Endothelial cell of umbilical vein (primary cell): Measurements from ENCODE around the gene SEMA4D. TPM values are rescaled to one million over a fixed set of nuclear protein-coding genes. Genes with fewer than 3 reads are reported as not detected.

ENCODE experiments used
- BruUV-seq: library from RNA; stranded (reverse); fragments of 400-500 nt; replicated peaks from 2 replicates; lab custom pipeline; 2021; lab: Mats Ljungman, UMichigan
- CTCF ChIA-PET: fragments of 300-600, 350-600 bp; sonication (Branson Sonifier 250); formaldehyde crosslinking; loops from one replicate; lab custom pipeline; 2021; ENCODE audit warnings: antibody characterized with exemption, inconsistent platforms; lab: Charles Lee
- POLR2A ChIA-PET: fragments of 300-600, 350-600 bp; sonication (Branson Sonifier 250); formaldehyde crosslinking; loops from one replicate; lab custom pipeline; 2021; ENCODE audit warnings: antibody characterized with exemption, inconsistent platforms; lab: Charles Lee
- DNase-seq: peaks from one replicate; pipeline ENCODE4 v3.0.0-alpha.2; 2011; ENCODE audit warnings: low read depth, low spot score
- FAIRE-seq: peaks from 2 replicates; lab custom pipeline; 2011; peaks lifted over from hg19 to GRCh38; lab: Jason Lieb, UNC
- H2AFZ ChIP-seq: 2 replicates; pipeline ENCODE4 v1.6.0; 2012; ENCODE audit warnings: low read depth, low read length, control low read depth, inconsistent platforms
- H3K27ac ChIP-seq: 2 replicates; pipeline ENCODE4 v1.5.1; 2011; ENCODE audit warnings: low read depth, mild to moderate bottlenecking, control low read depth, low read length, moderate library complexity; ENCODE audit not compliant: insufficient read depth
- H3K27me3 ChIP-seq, 2 experiments: 2 replicates each; pipeline versions ENCODE4 v1.6.0 to v1.6.1; 2011; ENCODE audit warnings: low read length in 2 of 2, mixed read lengths in 1 of 2; ENCODE audit not compliant: control insufficient read depth in 2 of 2, insufficient read depth in 2 of 2
- H3K36me3 ChIP-seq, 2 experiments: 2 replicates in 1 of 2; 3 replicates in 1 of 2; pipeline ENCODE4 v1.5.1; 2011; ENCODE audit warnings: low read length in 2 of 2, mild to moderate bottlenecking in 1 of 2, moderate library complexity in 1 of 2; ENCODE audit not compliant: control insufficient read depth in 2 of 2, insufficient read depth in 2 of 2; ENCODE audit errors: extremely low read depth in 1 of 2
- H3K4me1 ChIP-seq: 3 replicates; pipeline ENCODE4 v1.5.1; 2011; ENCODE audit warnings: mild to moderate bottlenecking, low read length; ENCODE audit not compliant: control insufficient read depth, insufficient read depth; ENCODE audit errors: extremely low read depth
- H3K4me2 ChIP-seq: 2 replicates; pipeline ENCODE4 v1.6.1; 2011; ENCODE audit warnings: low read length, control low read depth, mixed read lengths; ENCODE audit not compliant: insufficient read depth
- H3K4me3 ChIP-seq, 3 experiments: fragments of 200-600 bp in 1 of 3; sonication (generic), shearing (Covaris generic) in 1 of 3; replicated peaks in 1 of 3; 2 replicates each; pipeline ENCODE4 v1.5.1; 2011 to 2016; ENCODE audit warnings: control low read depth in 3 of 3, low read length in 3 of 3, mild to moderate bottlenecking in 2 of 3, inconsistent platforms in 1 of 3, low read depth in 1 of 3, moderate library complexity in 1 of 3; ENCODE audit not compliant: insufficient read depth in 1 of 3
- H3K79me2 ChIP-seq: 2 replicates; pipeline ENCODE4 v1.6.0; 2012; ENCODE audit warnings: low read length, inconsistent platforms; ENCODE audit not compliant: control insufficient read depth, insufficient read depth
- H3K9ac ChIP-seq: replicated peaks from 2 replicates; pipeline ENCODE3; 2011; ENCODE audit warnings: low read length, control low read depth; ENCODE audit not compliant: insufficient read depth; ENCODE audit errors: extremely low read depth
- H3K9me1 ChIP-seq: replicated peaks from 3 replicates; pipeline ENCODE4 v1.6.0; 2011; ENCODE audit warnings: mild to moderate bottlenecking, low read length; ENCODE audit not compliant: control insufficient read depth, insufficient read depth; ENCODE audit errors: extremely low read depth
- H3K9me3 ChIP-seq: replicated peaks from 2 replicates; pipeline ENCODE4 v1.5.1; 2012; ENCODE audit warnings: low read length, inconsistent platforms; ENCODE audit not compliant: control insufficient read depth, insufficient read depth
- H4K20me1 ChIP-seq: replicated peaks from 2 replicates; pipeline ENCODE3; 2011; ENCODE audit warnings: mild to moderate bottlenecking, low read length; ENCODE audit not compliant: control insufficient read depth, insufficient read depth; ENCODE audit errors: extremely low read depth
- CTCF ChIP-seq, 2 donors: IDR thresholded peaks; 1 replicate in 1 of 2; 2 replicates in 1 of 2; pipeline ENCODE4 v1.5.1; 2011; ENCODE audit warnings: low read length in 2 of 2, mild to moderate bottlenecking in 2 of 2, moderate library complexity in 2 of 2, control low read depth in 1 of 2, inconsistent platforms in 1 of 2, low read depth in 1 of 2; ENCODE audit not compliant: insufficient read depth in 1 of 2; ENCODE audit errors: extremely low read depth in 1 of 2
- FOS ChIP-seq: IDR thresholded peaks from 2 replicates; pipeline ENCODE4 v1.6.1; 2011; ENCODE audit warnings: mild to moderate bottlenecking, low read length, moderate library complexity, borderline replicate concordance; ENCODE audit not compliant: insufficient read depth
- GATA2 ChIP-seq: IDR thresholded peaks from 2 replicates; pipeline ENCODE4 v1.7.0; 2011; ENCODE audit warnings: low read depth, mild to moderate bottlenecking, moderate library complexity, mixed read lengths, low read length; ENCODE audit not compliant: insufficient read length, insufficient read depth
- JUN ChIP-seq: IDR thresholded peaks from 2 replicates; pipeline ENCODE4 v1.6.1; 2011; ENCODE audit warnings: borderline replicate concordance, low read depth; ENCODE audit not compliant: insufficient read length, insufficient read depth
- POLR2A ChIP-seq: IDR thresholded peaks from 2 replicates; pipeline ENCODE4 v1.6.1; 2012; ENCODE audit warnings: low read depth, mild to moderate bottlenecking, control low read depth, low read length
- dilution Hi-C: fragments of 300-500 bp; cut with MboI; formaldehyde crosslinking; loops from one replicate; pipeline ENCODE4 v1.15.0; 2019; ENCODE audit warnings: low sequenced_read_pairs; ENCODE audit not compliant: extremely low pct_ligation_motif_present
- intact Hi-C: fragments of 100-400 bp; cut with micrococcal nuclease; formaldehyde crosslinking; loops from one replicate; pipeline ENCODE4 v1.10.0; 2022
- polyA plus RNA-seq, 4 experiments: library from polyadenylated mRNA; depleted of rRNA in 3 of 4; stranded (reverse) in 3 of 4; unstranded in 1 of 4; fragments of >200 nt; gene quantifications; 2 replicates each; pipeline versions ENCODE4 v1.2.1 to v1.2.3, GENCODE V29; 2011 to 2012; ENCODE audit warnings: missing spikeins in 1 of 4
- total RNA-seq: library from RNA; stranded (reverse); gene quantifications from 2 replicates; pipeline ENCODE4 v1.2.3, GENCODE V29; 2021

Gene SEMA4D
- total and polyA plus RNA-seq, 2 donors (not counting 3 experiments of a cell fraction or from before 2014, with no cell fraction given) = 3.9 to 15.7 TPM

- Histone ChIP-seq H3K27me3 (no peaks in the 10 kb centered on the region), H3K9me1 (no peaks in the 10 kb centered on the region), H3K9ac (peak overlapping the region; percentile 4), H3K27ac (peak overlapping the region; percentile 74), H4K20me1 (no peaks in the 10 kb centered on the region), H2AFZ (peak overlapping the region; percentile 79), H3K79me2 (peaks cover 3% of the 10 kb centered on the region), H3K4me2 (peak overlapping the region; percentile 70), H3K36me3 (no peaks in the 10 kb centered on the region), H3K4me3 (peak overlapping the region in 1 of 3 experiments; percentile 19), H3K4me1 (peaks cover 25% of the 10 kb centered on the region), H3K9me3 (no peaks in the 10 kb centered on the region)
- ChIA-PET POLR2A (no interaction called here), CTCF (interaction anchor here (1.0 to 1.1 kb wide), 4 partner anchors 10 to 72 kb away, joined by 3 to 6 read pairs (median 4); no protein-coding TSS in a partner anchor)
- FAIRE-seq = peak; percentile 99
- peak; percentile 95 for DNase-seq
- TF ChIP-seq CTCF (IDR thresholded peaks at IDR 0.05; ENCODE audit: extremely low read depth in 1 of 2, insufficient read depth in 1 of 2, low read depth in 1 of 2, low read length in 2 of 2) (peak in 1 of 2 donors; percentile 5), JUN (peak; percentile 72), FOS (peak; percentile 75), GATA2 (peak; percentile 66), POLR2A (no peak)
- dilution Hi-C loops = no loop called here
- intact Hi-C loops = loop anchor here (1.0 to 10.0 kb wide), 5 partner anchors 20 to 293 kb away; partner anchors contain the start of genes SECISBP2 and SEMA4D
- no TSS peak for BruUV-seq
These were observed 19.9 kb downstream of the SEMA4D start for GRCh38 chr9:89477811-89478630.
